Lung (tissue), 12 donors: ENCODE measurements around the gene LCE2D. TPM values are rescaled to one million over a fixed set of nuclear protein-coding genes. Genes with fewer than 3 reads are reported as not detected.

ENCODE experiments used
- ATAC-seq: fragments of 200-7000 bp; cut with Tn5 transposase; one replicate; pipeline ENCODE4 v1.9.1; 2020; ENCODE audit warnings: moderate number of reproducible peaks; ENCODE audit not compliant: insufficient read depth, low FRiP score
- DNase-seq, 3 donors: peaks; one replicate each; pipeline ENCODE4 v3.0.0-alpha.2; 2013 to 2017
- H3K27ac ChIP-seq, 2 donors: one replicate each; pipeline ENCODE4 v1.5.1; 2013; ENCODE audit warnings: mild to moderate bottlenecking in 2 of 2, moderate library complexity in 2 of 2, control low read depth in 1 of 2, inconsistent platforms in 1 of 2, low read depth in 1 of 2, low read length in 1 of 2
- H3K27me3 ChIP-seq, 3 donors: one replicate each; pipeline ENCODE4 v1.5.1; 2013; ENCODE audit warnings: low read length in 2 of 3; ENCODE audit not compliant: control insufficient read depth in 3 of 3, insufficient read depth in 3 of 3
- H3K36me3 ChIP-seq, 4 donors: one replicate each; pipeline ENCODE4 v1.5.1; 2013; ENCODE audit warnings: low read length in 4 of 4, mild to moderate bottlenecking in 1 of 4, moderate library complexity in 1 of 4; ENCODE audit not compliant: control insufficient read depth in 4 of 4, insufficient read depth in 4 of 4
- H3K4me1 ChIP-seq, 5 donors: one replicate each; pipeline ENCODE4 v1.5.1; 2013; ENCODE audit warnings: low read length in 5 of 5, mild to moderate bottlenecking in 2 of 5, moderate library complexity in 1 of 5; ENCODE audit not compliant: control insufficient read depth in 5 of 5, insufficient read depth in 5 of 5
- H3K4me3 ChIP-seq: one replicate; pipeline ENCODE4 v1.5.1; 2013; ENCODE audit warnings: mild to moderate bottlenecking, control low read depth, moderate library complexity
- H3K9ac ChIP-seq, 2 donors: one replicate each; pipeline ENCODE4 v1.5.1; 2013; ENCODE audit warnings: low read length in 2 of 2, control low read depth in 1 of 2; ENCODE audit not compliant: insufficient read depth in 1 of 2
- H3K9me3 ChIP-seq, 4 donors: one replicate each; pipeline ENCODE4 v1.5.1; 2013; ENCODE audit warnings: low read length in 3 of 4, mild to moderate bottlenecking in 1 of 4, moderate library complexity in 1 of 4; ENCODE audit not compliant: control insufficient read depth in 4 of 4, insufficient read depth in 3 of 4
- WGBS, 2 donors: extraction: QIAGEN DNeasy Blood & Tissue Kit; methylation state at CpG; one replicate each; pipeline ENCODE4 v1.1.7; 2013; 5-methylcytosine and 5-hydroxymethylcytosine counted together
- polyA plus RNA-seq, 2 donors: library from polyadenylated mRNA; stranded (reverse); fragments of 200-250 nt; gene quantifications; one replicate each; pipeline ENCODE4 v1.2.1, GENCODE V29; 2013
- total RNA-seq, 2 donors: library from RNA; depleted of rRNA in 1 of 2; stranded (reverse); fragments of >200 nt in 1 of 2; gene quantifications; one replicate each; pipeline ENCODE4 v1.2.1, GENCODE V29; 2014 to 2021
- TF ChIP-seq, protein P1 (sequence below): IDR thresholded peaks from 2 replicates; pipeline ENCODE4 v1.5.1; 2012; ENCODE audit warnings: mild to moderate bottlenecking; ENCODE audit errors: control extremely low read depth, extremely low read depth
- donor health status: control.
- donor health status: control.
- donor health status: Bipolar disorder and iron deficiency.
- donor health status: healthy.
- donor health status: DM: yes; HTN: yes; CAD: no.

LCE2D gene
- total and polyA plus RNA-seq, 4 donors, result not detected

DNA sequence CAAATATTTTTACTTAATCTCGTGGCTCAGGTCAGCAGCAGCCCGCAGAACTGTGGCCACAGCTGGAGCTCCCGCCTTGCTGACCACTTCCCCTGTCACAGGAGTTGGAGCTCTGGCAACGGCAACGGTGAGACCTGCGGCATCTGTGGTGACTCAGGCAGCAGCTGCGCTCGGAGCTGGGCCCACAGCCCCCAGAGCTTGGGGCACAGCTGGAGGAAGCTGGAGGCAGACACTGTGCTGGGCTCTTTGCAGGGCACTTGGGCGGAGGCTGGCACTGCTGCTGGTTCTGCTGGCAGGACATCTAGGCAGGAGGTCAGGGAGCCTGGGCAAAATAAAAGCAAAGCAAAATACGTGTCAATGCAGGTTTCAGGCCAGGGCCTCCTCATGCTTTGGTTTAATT lies 40.4 kb upstream of the LCE2D start, which contains the start of gene LCE3A:
TSS of gene LCE3A (minus strand) at position 301 of the 400 bp plus-strand sequence. CDS start at position 301, 0 bp downstream.
- Histone ChIP-seq H3K27ac (no peak within 1 kb of the TSS), H3K36me3 (no peaks in the 10 kb centered on the region), H3K4me3 (no peak within 1 kb of the TSS), H3K9me3 (peaks cover 0 to 15% (median 12%) of the 10 kb centered on the region in 4 donors), H3K27me3 (no peaks in the 10 kb centered on the region), H3K4me1 (no peaks in the 10 kb centered on the region), H3K9ac (no peak within 1 kb of the TSS)
- DNase-seq, result no peak
- no peak for ATAC-seq
- TF ChIP-seq, protein P1, sequence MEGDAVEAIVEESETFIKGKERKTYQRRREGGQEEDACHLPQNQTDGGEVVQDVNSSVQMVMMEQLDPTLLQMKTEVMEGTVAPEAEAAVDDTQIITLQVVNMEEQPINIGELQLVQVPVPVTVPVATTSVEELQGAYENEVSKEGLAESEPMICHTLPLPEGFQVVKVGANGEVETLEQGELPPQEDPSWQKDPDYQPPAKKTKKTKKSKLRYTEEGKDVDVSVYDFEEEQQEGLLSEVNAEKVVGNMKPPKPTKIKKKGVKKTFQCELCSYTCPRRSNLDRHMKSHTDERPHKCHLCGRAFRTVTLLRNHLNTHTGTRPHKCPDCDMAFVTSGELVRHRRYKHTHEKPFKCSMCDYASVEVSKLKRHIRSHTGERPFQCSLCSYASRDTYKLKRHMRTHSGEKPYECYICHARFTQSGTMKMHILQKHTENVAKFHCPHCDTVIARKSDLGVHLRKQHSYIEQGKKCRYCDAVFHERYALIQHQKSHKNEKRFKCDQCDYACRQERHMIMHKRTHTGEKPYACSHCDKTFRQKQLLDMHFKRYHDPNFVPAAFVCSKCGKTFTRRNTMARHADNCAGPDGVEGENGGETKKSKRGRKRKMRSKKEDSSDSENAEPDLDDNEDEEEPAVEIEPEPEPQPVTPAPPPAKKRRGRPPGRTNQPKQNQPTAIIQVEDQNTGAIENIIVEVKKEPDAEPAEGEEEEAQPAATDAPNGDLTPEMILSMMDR, result no peak
- WGBS, 2 donors, result 33 to 51% methylated on average over 10 of the region's 10 CpGs

DNA sequence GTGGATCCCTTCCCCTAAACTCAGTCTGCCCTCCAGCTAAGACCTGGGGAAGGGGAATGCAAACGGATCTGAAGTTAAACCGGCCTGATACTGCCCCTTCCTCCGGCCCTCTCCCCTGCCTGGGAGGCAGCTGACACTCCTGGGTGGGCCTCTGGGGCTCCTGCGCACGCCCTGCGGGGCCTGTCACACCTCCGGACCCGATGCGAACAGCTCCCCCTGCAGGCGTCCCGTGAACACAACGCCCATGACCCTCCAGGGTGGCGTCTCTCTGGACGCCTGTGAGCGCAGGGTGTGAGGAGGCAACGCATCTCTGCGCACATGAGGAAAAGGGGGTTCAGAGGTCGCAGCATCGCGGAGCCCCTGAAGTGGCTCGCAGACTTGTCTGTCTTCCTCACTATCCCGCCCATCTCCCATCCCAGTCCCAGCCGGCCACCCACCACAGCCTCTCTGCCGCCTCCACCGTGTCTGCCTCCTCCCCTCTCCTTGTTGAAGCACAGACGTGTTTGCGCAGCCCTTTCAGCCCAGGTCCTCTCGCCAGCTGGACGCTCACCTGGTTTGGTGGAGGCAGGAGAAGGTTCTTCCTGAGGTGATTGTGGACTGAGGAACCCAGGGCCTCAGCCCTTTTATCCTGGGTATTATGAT lies 39.9 kb upstream of the LCE2D start:
- Histone ChIP-seq H3K9me3 (peaks cover 0 to 18% (median 8%) of the 10 kb centered on the region in 4 donors), H3K4me3 (no peak overlapping the region), H3K27ac (no peak overlapping the region), H3K4me1 (no peaks in the 10 kb centered on the region), H3K36me3 (no peaks in the 10 kb centered on the region), H3K27me3 (no peaks in the 10 kb centered on the region), H3K9ac (no peak overlapping the region)
- ATAC-seq (no peak), DNase-seq (no peak)
- TF ChIP-seq, protein P1, result no peak
- WGBS, 2 donors, result 15 to 23% methylated on average over 27 to 29 of the region's 29 CpGs

DNA sequence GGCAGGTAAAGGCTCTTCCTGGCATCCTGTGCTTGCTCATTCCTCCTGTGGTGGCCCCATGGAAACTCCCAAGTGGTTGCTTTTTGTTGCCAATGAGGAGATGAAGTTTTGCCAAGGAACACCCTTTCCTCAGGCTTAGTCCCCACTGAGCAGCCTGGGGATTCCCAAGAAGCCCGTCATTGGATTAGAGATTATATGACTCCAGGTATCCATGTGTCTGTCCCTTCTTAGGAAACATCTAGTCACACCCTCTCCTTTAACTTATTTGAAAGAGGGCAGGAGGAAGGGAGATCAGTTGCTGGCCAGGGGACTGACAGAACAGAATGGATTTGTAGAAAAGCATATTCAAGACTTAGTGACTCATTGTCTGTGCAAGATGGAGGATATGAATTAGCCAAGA lies 36.4 kb upstream of the LCE2D start:
- no peak overlapping the region for H3K27ac ChIP-seq
- peaks cover 0 to 16% (median 0%) of the 10 kb centered on the region in 4 donors for H3K9me3 ChIP-seq
- ATAC-seq (no peak), DNase-seq (no peak)
- H3K36me3 ChIP-seq, result no peaks in the 10 kb centered on the region
- WGBS, 2 donors, result 81 to 96% methylated on average over 1 of the region's 1 CpG
- H3K4me1 ChIP-seq, result no peaks in the 10 kb centered on the region
- no peak overlapping the region for H3K9ac ChIP-seq
- TF ChIP-seq, protein P1, result no peak
- no peak overlapping the region for H3K4me3 ChIP-seq
- no peaks in the 10 kb centered on the region for H3K27me3 ChIP-seq

DNA sequence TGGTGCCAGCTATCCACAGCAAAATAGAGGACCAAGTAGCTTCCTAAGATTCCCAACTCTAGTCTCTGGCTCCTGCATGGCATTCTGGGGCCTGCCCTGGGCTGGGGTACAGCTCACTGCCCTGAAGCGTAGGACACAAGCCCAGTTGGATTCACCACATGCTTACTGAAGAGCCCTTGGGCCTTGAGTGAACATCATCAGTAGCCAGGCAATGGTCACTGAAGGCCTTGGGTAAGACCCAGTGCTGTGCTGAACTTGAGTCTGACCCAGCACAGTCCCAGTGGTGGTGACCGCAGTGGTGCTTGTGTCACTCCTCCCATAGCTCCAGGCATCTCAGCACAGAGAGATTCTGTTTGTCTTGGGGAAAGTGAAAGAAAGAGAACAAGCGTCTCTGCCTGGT lies 32.6 kb upstream of the LCE2D start:
- no peak for ATAC-seq
- no peak overlapping the region for H3K4me3 ChIP-seq
- 90 to 92% methylated on average over 3 of the region's 3 CpGs for WGBS, 2 donors

More for the DNA sequence above, 32.6 kb upstream of the LCE2D start:
- Histone ChIP-seq H3K27me3 (no peaks in the 10 kb centered on the region), H3K9ac (no peak overlapping the region), H3K27ac (no peak overlapping the region), H3K36me3 (no peaks in the 10 kb centered on the region), H3K4me1 (no peaks in the 10 kb centered on the region), H3K9me3 (peaks cover 0 to 10% (median 6%) of the 10 kb centered on the region in 4 donors)
- TF ChIP-seq, protein P1, result no peak
- DNase-seq, result no peak
